H54 (cell line): Measurements from ENCODE around the gene ARMC2.

Experiments used
- DNase-seq: peaks from one replicate; pipeline ENCODE4 v3.0.0; 2011; ENCODE audit warnings: low spot score, mixed read lengths; ENCODE audit not compliant: insufficient read length
- FAIRE-seq: peaks from 3 replicates; lab custom pipeline; 2011; peaks lifted over from hg19 to GRCh38; lab: Jason Lieb, UNC
- POLR2A ChIP-seq: IDR thresholded peaks from 2 replicates; pipeline ENCODE4 v1.6.1; 2011; ENCODE audit warnings: low read depth, mild to moderate bottlenecking, low read length

ARMC2 gene

DNA sequence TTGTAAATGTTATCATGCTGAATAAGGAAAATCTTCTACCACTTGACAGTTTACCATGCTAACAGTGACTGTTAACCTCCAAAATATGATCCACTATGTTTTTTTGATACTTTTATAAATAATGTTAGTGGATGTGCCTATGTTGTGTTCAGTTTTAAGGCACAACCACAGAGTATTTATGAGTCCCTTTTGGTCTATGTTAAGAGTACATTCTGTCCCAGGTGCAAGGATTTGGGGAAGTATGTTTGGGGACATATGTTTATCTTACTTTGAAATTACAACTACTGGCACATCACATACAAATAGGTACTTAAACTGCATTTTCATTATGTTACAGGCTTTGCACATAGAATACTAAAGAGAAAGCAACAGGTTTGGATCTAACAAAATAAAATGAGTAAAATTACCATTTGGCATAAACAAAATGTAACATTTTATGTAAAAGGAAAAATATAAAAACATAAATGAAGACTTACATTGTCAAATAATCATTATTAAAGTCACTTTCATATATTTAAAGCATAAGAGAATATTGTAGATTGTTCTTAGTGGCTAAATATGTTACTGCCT is 175.2 kb downstream of the ARMC2 start:
- no peak for TF ChIP-seq POLR2A
- FAIRE-seq (no peak), DNase-seq (no peak)
